ENCODE measurements around the gene SIGLEC9. TPM values are rescaled to one million over a fixed set of nuclear protein-coding genes. Genes with fewer than 3 reads are reported as not detected.

SIGLEC9 gene
- polyA plus RNA-seq, 4 donors: 0.97 to 2.3 (median 1.3) TPM

DNA sequence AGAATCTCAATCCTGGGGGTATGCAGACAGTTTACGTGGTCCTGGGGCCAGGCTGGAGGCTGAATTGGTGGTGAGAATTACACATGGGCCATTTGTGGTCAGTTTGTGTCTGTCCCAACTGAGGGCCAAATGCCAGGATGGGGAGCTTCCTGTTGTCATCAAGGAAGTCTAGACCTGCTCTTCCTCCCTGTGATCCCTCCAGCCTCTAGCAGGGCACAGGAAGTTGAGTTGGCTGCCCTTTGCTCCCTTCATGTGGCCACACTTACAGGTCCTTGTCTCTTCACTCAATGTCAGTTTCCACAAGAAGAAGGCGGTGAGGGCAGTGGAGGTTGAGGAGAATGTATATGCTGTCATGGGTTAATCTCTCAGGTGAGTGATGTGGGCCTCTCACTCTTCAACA, 47.5 kb downstream of the SIGLEC9 start:
- no peak for DNase-seq (ENCODE audit: low read depth in 4 of 4, low spot score in 3 of 4)

DNA sequence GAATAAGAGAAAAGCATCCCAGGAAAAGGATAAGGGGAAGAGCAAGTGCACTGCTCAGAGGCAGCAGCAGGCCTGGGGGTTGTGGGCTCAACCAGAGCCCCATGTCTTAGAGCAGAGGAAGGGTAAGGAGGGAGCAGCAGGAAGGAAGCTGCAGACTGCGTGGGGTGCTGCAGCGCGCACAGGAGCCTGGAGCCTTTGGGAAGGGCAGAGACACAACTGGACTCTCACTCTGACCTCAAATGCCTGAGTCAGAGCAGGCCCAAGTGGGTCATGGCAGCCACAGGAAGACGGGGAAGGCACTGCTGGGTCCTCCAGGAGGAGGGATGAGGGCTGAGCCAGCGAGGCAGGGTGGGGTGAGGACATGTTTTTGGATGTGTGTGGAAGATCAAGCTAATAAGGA, 49.0 kb downstream of the SIGLEC9 start:
- DNase-seq (ENCODE audit: low read depth in 4 of 4, low spot score in 3 of 4): no peak

DNA sequence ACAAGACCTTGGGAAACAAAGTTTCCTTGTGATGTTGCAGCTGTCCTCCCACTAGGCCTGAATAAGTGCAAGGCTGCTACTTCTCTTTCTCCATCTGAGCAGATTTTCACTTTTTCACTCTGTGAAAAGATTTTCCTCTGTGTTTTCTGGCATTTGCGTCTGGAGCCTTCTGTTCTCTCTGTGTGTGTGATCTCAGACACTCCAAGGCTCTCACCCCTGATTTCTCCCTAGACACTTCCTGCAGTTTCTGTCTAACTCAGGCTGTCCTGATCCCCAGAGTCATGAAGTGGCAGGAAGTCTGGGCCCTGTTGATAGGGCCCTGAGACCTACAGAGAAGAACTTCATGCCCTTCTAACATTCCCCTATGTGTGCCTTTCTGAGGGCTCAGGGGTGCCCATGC, 54.5 kb downstream of the SIGLEC9 start:
- DNase-seq (ENCODE audit: low read depth in 4 of 4, low spot score in 3 of 4): no peak

Other genes starting within 250 kb of the SIGLEC9 start
- under 1 TPM in 2 of 4 donors, not detected in 2; 0.05 to 0.22 TPM for gene KLK4, start 213.5 kb upstream of the SIGLEC9 start, polyA plus RNA-seq (ENCODE audit: insufficient read length in 4 of 4)
- 1 to 10 TPM; 1.3 to 2.6 (median 2.1) TPM for gene KLK5, start 171.9 kb upstream of the SIGLEC9 start, polyA plus RNA-seq (ENCODE audit: insufficient read length in 4 of 4)
- gene KLK6, start 155.3 kb upstream of the SIGLEC9 start, polyA plus RNA-seq (ENCODE audit: insufficient read length in 4 of 4): 10 to 100 TPM; 36.8 to 53.2 (median 42.2) TPM
- 1 to 10 TPM; 5.1 to 9.7 (median 5.6) TPM for gene KLK7, start 141.0 kb upstream of the SIGLEC9 start, polyA plus RNA-seq (ENCODE audit: insufficient read length in 4 of 4)
- 1 to 10 TPM; 2.3 to 3.4 (median 2.6) TPM for gene KLK8, start 123.3 kb upstream of the SIGLEC9 start, polyA plus RNA-seq (ENCODE audit: insufficient read length in 4 of 4)
- gene KLK10, start 105.2 kb upstream of the SIGLEC9 start, polyA plus RNA-seq (ENCODE audit: insufficient read length in 4 of 4): under 1 TPM in 3 of 4 donors, not detected in 1; 0.29 to 0.32 (median 0.31) TPM
- under 1 TPM in 3 of 4 donors, not detected in 1; 0.21 to 0.28 (median 0.27) TPM for gene KLK11, start 98.3 kb upstream of the SIGLEC9 start, polyA plus RNA-seq (ENCODE audit: insufficient read length in 4 of 4)
- under 1 TPM in 1 of 4 donors, not detected in 3; 0.06 TPM for gene KLK12, start 89.9 kb upstream of the SIGLEC9 start, polyA plus RNA-seq (ENCODE audit: insufficient read length in 4 of 4)
- gene KLK13, start 59.8 kb upstream of the SIGLEC9 start, polyA plus RNA-seq (ENCODE audit: insufficient read length in 4 of 4): under 1 TPM; 0.20 to 0.55 (median 0.52) TPM
- under 1 TPM; 0.15 to 0.53 (median 0.28) TPM for gene KLK14, start 42.0 kb upstream of the SIGLEC9 start, polyA plus RNA-seq (ENCODE audit: insufficient read length in 4 of 4)
- 1 to 10 TPM; 2.6 to 4.6 (median 3.0) TPM for gene CTU1, start 16.5 kb upstream of the SIGLEC9 start, polyA plus RNA-seq (ENCODE audit: insufficient read length in 4 of 4)
- under 1 TPM; 0.32 to 0.62 (median 0.43) TPM for gene SIGLEC7, start 17.4 kb downstream of the SIGLEC9 start, polyA plus RNA-seq (ENCODE audit: insufficient read length in 4 of 4)
- gene CD33, start 100.2 kb downstream of the SIGLEC9 start, polyA plus RNA-seq (ENCODE audit: insufficient read length in 4 of 4): 1 to 10 TPM; 1.5 to 2.6 (median 1.5) TPM
- not detected for gene SIGLECL1, start 126.2 kb downstream of the SIGLEC9 start, polyA plus RNA-seq (ENCODE audit: insufficient read length in 4 of 4)
- gene IGLON5, start 186.7 kb downstream of the SIGLEC9 start, polyA plus RNA-seq (ENCODE audit: insufficient read length in 4 of 4): 1 to 10 TPM; 2.8 to 4.3 (median 4.0) TPM
- 1 to 10 TPM; 4.3 to 5.2 (median 5.0) TPM for gene VSIG10L, start 217.2 kb downstream of the SIGLEC9 start, polyA plus RNA-seq (ENCODE audit: insufficient read length in 4 of 4)
- 100 to 1,000 TPM; 110 to 172 (median 124) TPM for gene ETFB, start 241.5 kb downstream of the SIGLEC9 start, polyA plus RNA-seq (ENCODE audit: insufficient read length in 4 of 4)
- gene CLDND2, start 244.1 kb downstream of the SIGLEC9 start, polyA plus RNA-seq (ENCODE audit: insufficient read length in 4 of 4): 1 to 10 TPM; 1.3 to 1.9 (median 1.6) TPM
- 1 to 10 TPM; 1.0 to 1.7 (median 1.5) TPM for gene NKG7, start 247.7 kb downstream of the SIGLEC9 start, polyA plus RNA-seq (ENCODE audit: insufficient read length in 4 of 4)